SK-N-SH treated with all-trans-retinoic acid at 6 μM for 48 hours (cell line): ENCODE results near the gene DENND6A.

Experiments used
- OSR1 ChIP-seq: fragments of 250-450 bp; sonication (Bioruptor Pico); IDR thresholded peaks from 2 replicates; pipeline ENCODE4 v1.8.0; 2022; ENCODE audit warnings: moderate library complexity, mild to moderate bottlenecking, inconsistent platforms
- RARB ChIP-seq: fragments of 250-450 bp; sonication (Bioruptor Pico); IDR thresholded peaks from 2 replicates; pipeline ENCODE4 v1.8.0; 2021; ENCODE audit warnings: mild to moderate bottlenecking, moderate library complexity
- ZNF8 ChIP-seq: fragments of 450-650 bp; formaldehyde crosslinking; IDR thresholded peaks from 2 replicates; pipeline ENCODE4 v1.5.0; 2020; ENCODE audit warnings: mild to moderate bottlenecking, moderate library complexity

DNA sequence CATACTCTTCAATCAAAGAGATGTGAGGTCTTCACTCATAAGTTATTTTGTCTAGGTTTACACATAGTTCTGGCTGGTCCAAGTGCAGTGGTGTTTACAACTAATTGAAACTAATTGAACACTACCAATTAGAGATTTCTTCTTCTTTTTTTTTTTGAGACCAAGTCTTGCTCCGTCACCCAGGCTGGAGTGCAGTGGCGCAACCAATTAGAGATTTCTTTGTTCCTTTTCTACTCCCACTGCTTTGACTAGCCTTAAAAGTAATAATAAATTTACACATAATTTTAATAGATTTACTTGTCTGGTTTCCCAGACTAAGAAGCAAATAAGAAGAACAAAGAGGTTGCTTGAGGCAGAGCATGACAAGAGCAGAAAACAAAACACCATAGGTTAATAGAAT lies 6.7 kb upstream of the DENND6A start:
- TF ChIP-seq ZNF8: no peak
- no peak for TF ChIP-seq RARB (CRISPR knock-in tag)
- no peak for TF ChIP-seq OSR1 (CRISPR knock-in tag)
